Cardiac muscle cell (in vitro differentiated cells and primary cell): ENCODE measurements around the gene GRK1. TPM values are rescaled to one million over a fixed set of nuclear protein-coding genes. Genes with fewer than 3 reads are reported as not detected.

ENCODE experiments used
- DNase-seq, 2 donors: peaks; one replicate each; pipeline versions ENCODE4 v3.0.0 to v3.0.0-alpha.2; 2010 to 2017; ENCODE audit warnings: low read depth in 1 of 2, low spot score in 1 of 2
- H3K27ac ChIP-seq: fragments of 200-600 bp; sonication (generic); 2 replicates; pipeline ENCODE4 v1.5.1; 2016
- H3K27me3 ChIP-seq: fragments of 200-600 bp; sonication (generic); 2 replicates; pipeline ENCODE4 v1.6.0; 2016; ENCODE audit warnings: control low read depth
- H3K36me3 ChIP-seq: fragments of 200-600 bp; sonication (generic); 2 replicates; pipeline ENCODE4 v1.5.1; 2016; ENCODE audit warnings: control low read depth
- H3K4me1 ChIP-seq: fragments of 200-600 bp; sonication (generic); 2 replicates; pipeline ENCODE4 v1.8.1; 2017; ENCODE audit warnings: low read depth, mild to moderate bottlenecking, mixed run types
- H3K4me3 ChIP-seq: fragments of 200-600 bp; sonication (generic); 2 replicates; pipeline ENCODE4 v1.5.1; 2016; ENCODE audit warnings: mild to moderate bottlenecking
- H3K9me3 ChIP-seq: fragments of 200-600 bp; sonication (generic); 2 replicates; pipeline ENCODE4 v1.5.1; 2017; ENCODE audit warnings: low read depth, mild to moderate bottlenecking, control low read depth
- CTCF ChIP-seq: IDR thresholded peaks from 2 replicates; pipeline ENCODE4 v1.5.1; 2012; ENCODE audit warnings: low read depth, mild to moderate bottlenecking, low read length
- polyA plus RNA-seq: library from polyadenylated mRNA; unstranded; fragments of >200 nt; fragmentation: Nextera tagmentation; extraction: Ambion mirVana; gene quantifications from 2 replicates; pipeline ENCODE4 v1.2.1, GENCODE V29; 2016
- total RNA-seq: library from RNA; depleted of rRNA; stranded (reverse); fragments of >200 nt; gene quantifications from 2 replicates; pipeline ENCODE4 v1.2.3, GENCODE V29; 2016

GRK1 gene
- total and polyA plus RNA-seq, 2 experiments from 2014 or later: 0.13 to 0.21 TPM

DNA sequence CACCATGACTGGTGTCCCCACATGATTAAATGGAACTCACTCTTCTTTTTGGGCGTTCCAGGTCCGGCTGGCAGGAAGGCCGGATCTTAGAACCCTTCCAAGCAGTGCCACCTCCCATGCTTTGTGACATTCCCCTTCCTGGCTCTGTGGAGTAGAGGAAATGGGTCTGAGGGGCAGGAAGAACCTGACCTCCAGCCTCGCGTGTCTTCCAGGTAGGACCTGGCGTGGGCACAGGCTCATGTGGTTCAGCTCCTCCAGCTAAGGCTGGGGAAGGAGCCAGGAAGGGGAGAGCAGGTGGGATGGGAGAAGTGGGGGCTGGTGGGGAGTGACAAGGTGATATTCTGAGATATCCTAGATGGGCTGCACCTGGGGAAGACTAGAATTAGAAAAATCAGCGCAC is 94.1 kb downstream of the GRK1 start:
- TF ChIP-seq CTCF: no peak
- H3K4me3 ChIP-seq: no peak overlapping the region
- H3K27me3 ChIP-seq: peaks cover 62% of the 10 kb centered on the region
- H3K9me3 ChIP-seq: no peaks in the 10 kb centered on the region
- no peaks in the 10 kb centered on the region for H3K36me3 ChIP-seq
- DNase-seq: no peak
- H3K27ac ChIP-seq: no peak overlapping the region
- H3K4me1 ChIP-seq: peaks cover 6% of the 10 kb centered on the region

GRCh38 chr13:113762075-113762474 is 95.1 kb downstream of the GRK1 start:
- no peak overlapping the region for H3K27ac ChIP-seq
- H3K4me3 ChIP-seq: no peak overlapping the region
- H3K4me1 ChIP-seq: peaks cover 6% of the 10 kb centered on the region
- no peak for DNase-seq
- no peak for TF ChIP-seq CTCF
- H3K36me3 ChIP-seq: no peaks in the 10 kb centered on the region
- H3K9me3 ChIP-seq: no peaks in the 10 kb centered on the region
- peaks cover 62% of the 10 kb centered on the region for H3K27me3 ChIP-seq

DNA sequence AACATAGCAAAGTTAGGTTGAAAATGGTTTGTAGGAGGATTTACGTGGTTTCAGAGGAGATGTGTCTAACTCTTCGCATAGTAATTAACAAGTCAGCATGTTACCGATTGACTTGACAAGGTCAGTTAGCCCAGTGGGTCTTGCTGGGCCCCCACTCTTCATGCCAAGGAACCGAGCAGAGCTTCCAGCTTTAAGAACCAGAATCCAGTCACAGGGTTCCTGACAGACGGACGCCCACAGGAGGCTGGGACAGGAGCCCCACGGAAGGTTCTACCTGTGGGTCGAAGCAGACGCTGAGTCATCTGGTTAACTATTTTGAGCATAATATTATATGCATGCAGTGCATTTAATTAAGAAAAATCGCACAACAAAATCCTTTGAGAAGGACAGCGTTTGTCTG is 95.5 kb downstream of the GRK1 start:
- peaks cover 6% of the 10 kb centered on the region for H3K4me1 ChIP-seq
- H3K4me3 ChIP-seq: no peak overlapping the region
- no peaks in the 10 kb centered on the region for H3K9me3 ChIP-seq
- no peaks in the 10 kb centered on the region for H3K36me3 ChIP-seq
- TF ChIP-seq CTCF: no peak
- DNase-seq: no peak
- peaks cover 62% of the 10 kb centered on the region for H3K27me3 ChIP-seq
- no peak overlapping the region for H3K27ac ChIP-seq

- Histone ChIP-seq H3K9me3 (no peaks in the 10 kb centered on the region), H3K27ac (no peak overlapping the region), H3K4me3 (no peak overlapping the region), H3K27me3 (peaks cover 57% of the 10 kb centered on the region), H3K36me3 (no peaks in the 10 kb centered on the region), H3K4me1 (peaks cover 6% of the 10 kb centered on the region)
- no peak for DNase-seq
- TF ChIP-seq CTCF: no peak
These were observed 96.2 kb downstream of the GRK1 start for GRCh38 chr13:113763254-113763653.

- H3K27me3 ChIP-seq: peaks cover 50% of the 10 kb centered on the region
- H3K27ac ChIP-seq: no peak overlapping the region
- peaks cover 6% of the 10 kb centered on the region for H3K4me1 ChIP-seq
- no peak for DNase-seq
- H3K36me3 ChIP-seq: no peaks in the 10 kb centered on the region
- no peak for TF ChIP-seq CTCF
- H3K9me3 ChIP-seq: no peaks in the 10 kb centered on the region
- no peak overlapping the region for H3K4me3 ChIP-seq
These were observed 97.2 kb downstream of the GRK1 start for GRCh38 chr13:113763961-113764792.
